Measurements from ENCODE around the gene TUBA1A.

DNA sequence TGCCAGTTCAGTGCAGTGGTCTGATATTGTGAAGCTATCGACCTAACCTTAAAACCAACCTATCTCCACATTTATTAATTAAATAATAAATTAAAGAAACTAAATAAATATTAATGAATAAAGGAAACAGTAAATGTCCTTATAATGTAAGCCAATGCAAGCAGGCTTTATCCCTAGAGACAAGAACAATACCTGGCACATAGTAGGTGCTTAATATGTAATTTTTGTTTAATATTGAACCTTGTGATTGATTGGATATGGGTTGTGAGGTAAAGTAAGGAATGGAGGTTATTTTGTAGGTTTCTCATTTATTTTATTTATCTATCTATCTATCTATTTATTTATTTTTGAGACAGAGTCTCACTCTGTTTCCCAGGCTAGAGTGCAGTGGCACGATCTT, 49.9 kb downstream of the TUBA1A start:
- TF ChIP-seq POLR2AphosphoS5 (IDR thresholded peaks at IDR 0.05; ENCODE audit: low read depth, low read length), result no peak
- TF ChIP-seq, protein P1, sequence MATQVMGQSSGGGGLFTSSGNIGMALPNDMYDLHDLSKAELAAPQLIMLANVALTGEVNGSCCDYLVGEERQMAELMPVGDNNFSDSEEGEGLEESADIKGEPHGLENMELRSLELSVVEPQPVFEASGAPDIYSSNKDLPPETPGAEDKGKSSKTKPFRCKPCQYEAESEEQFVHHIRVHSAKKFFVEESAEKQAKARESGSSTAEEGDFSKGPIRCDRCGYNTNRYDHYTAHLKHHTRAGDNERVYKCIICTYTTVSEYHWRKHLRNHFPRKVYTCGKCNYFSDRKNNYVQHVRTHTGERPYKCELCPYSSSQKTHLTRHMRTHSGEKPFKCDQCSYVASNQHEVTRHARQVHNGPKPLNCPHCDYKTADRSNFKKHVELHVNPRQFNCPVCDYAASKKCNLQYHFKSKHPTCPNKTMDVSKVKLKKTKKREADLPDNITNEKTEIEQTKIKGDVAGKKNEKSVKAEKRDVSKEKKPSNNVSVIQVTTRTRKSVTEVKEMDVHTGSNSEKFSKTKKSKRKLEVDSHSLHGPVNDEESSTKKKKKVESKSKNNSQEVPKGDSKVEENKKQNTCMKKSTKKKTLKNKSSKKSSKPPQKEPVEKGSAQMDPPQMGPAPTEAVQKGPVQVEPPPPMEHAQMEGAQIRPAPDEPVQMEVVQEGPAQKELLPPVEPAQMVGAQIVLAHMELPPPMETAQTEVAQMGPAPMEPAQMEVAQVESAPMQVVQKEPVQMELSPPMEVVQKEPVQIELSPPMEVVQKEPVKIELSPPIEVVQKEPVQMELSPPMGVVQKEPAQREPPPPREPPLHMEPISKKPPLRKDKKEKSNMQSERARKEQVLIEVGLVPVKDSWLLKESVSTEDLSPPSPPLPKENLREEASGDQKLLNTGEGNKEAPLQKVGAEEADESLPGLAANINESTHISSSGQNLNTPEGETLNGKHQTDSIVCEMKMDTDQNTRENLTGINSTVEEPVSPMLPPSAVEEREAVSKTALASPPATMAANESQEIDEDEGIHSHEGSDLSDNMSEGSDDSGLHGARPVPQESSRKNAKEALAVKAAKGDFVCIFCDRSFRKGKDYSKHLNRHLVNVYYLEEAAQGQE (IDR thresholded peaks at IDR 0.05; ENCODE audit: insufficient read depth in 1 of 2, low read depth in 2 of 2, low read length in 2 of 2), result no peak
